ENCODE results near the gene PRDM16.

DNA sequence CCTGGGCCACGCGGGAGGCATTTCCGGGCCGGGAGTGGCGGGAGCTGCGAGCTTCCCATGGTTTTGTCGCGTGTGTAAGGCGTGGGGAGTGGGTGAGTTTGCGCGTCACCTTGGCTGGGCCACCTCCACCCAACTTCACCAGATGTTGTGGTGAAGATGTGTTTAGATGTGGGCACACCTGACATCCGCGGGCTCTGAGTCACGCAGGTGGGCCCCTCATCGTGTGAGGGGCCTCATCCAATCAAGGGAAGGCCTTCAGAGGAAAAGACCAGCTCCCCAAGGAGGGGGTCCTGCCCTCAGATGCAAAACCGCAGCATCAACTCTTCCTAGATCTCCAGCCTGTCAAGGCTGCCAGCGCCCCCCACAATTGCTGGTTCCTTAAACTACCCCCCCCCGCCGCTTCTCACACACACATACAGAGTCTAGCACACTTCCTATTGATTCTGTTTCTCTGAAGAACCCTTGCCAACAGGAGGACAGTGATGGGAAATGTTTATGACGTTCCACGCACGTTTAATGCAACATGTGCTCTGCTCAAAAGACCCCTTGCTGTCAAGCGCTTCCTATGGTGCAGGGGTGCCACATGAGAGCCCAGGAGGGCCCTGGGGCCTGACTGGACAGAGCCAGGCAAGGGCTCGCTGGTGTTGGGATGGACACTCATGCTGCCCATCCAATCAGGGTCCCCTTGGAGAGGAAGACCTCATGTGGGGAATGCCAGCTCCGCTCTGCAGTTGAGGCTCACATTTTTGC is 35.8 kb upstream of the PRDM16 start:
- TF ChIP-seq CTCF (conservative IDR thresholded peaks at IDR 0.05 in 1 of 2, IDR thresholded peaks at IDR 0.05 in 1 of 2; ENCODE audit: extremely low read depth in 1 of 2, insufficient read depth in 1 of 2, low read depth in 1 of 2, low read length in 2 of 2) (no peak), EZH2 (IDR thresholded peaks at IDR 0.05; ENCODE audit: borderline replicate concordance, low read length) (no peak)
